Panc1 (cell line): ENCODE measurements around the gene EFCAB8.

Experiments used
- CTCF ChIP-seq: fragments of 450-650 bp; IDR thresholded peaks from 2 replicates; pipeline ENCODE4 v1.5.1; 2017; ENCODE audit warnings: mild to moderate bottlenecking
- POLR2AphosphoS5 ChIP-seq: IDR thresholded peaks from 2 replicates; pipeline ENCODE4 v1.6.1; 2012; ENCODE audit warnings: mild to moderate bottlenecking, low read depth, low read length, moderate library complexity
- SIN3A ChIP-seq: IDR thresholded peaks from 2 replicates; pipeline ENCODE4 v1.6.1; 2012; ENCODE audit warnings: low read depth, mild to moderate bottlenecking, low read length, moderate library complexity, borderline replicate concordance; ENCODE audit not compliant: insufficient read depth

- TF ChIP-seq CTCF (no peak), POLR2AphosphoS5 (no peak), SIN3A (no peak)
These were observed 21.6 kb upstream of the EFCAB8 start for GRCh38 chr20:32837157-32837556.
